Activated gamma-delta T cell (primary cell): ENCODE data around the gene BTBD10.
A peak's percentile ranks its signal among the peaks of the same experiment; 100 is the strongest.

Experiments used
- DNase-seq: peaks from one replicate; lab custom pipeline; 2025; lab: John Stamatoyannopoulos, UW
- total RNA-seq, 2 donors: gene quantifications; one replicate each; lab custom pipeline; 2026; lab: John Stamatoyannopoulos, UW

The BTBD10 gene
- 39.1 to 40.1 reads per million in 2 donors for total RNA-seq

GRCh38 chr11:13462901-13463778 lies at the start of gene BTBD10:
Gene BTBD10 (minus strand): TSS chr11:13463222. CDS start chr11:13445124, 18,098 bp downstream.
- peak; percentile 87 for DNase-seq

GRCh38 chr11:13503393-13503792 lies 40.4 kb upstream of the BTBD10 start:
- no peak for DNase-seq

- DNase-seq = no peak
Measured at GRCh38 chr11:13502492-13502891, 39.5 kb upstream of the BTBD10 start.

GRCh38 chr11:13495929-13496328 lies 32.9 kb upstream of the BTBD10 start, which contains the start of gene PTH:
Gene PTH (minus strand): TSS chr11:13495997. CDS start chr11:13492855, 3,142 bp downstream.
- no peak for DNase-seq

- DNase-seq = no peak
Measured at GRCh38 chr11:13494051-13494450, 31.0 kb upstream of the BTBD10 start.

- DNase-seq = no peak
Measured at GRCh38 chr11:13487661-13488030, 24.6 kb upstream of the BTBD10 start.

- peak; percentile 42 for DNase-seq
Measured at GRCh38 chr11:13486926-13487660, 24.1 kb upstream of the BTBD10 start.

- DNase-seq = no peak
Measured at GRCh38 chr11:13480198-13480597, 17.2 kb upstream of the BTBD10 start.

GRCh38 chr11:13479688-13480087 lies 16.7 kb upstream of the BTBD10 start:
- no peak for DNase-seq

GRCh38 chr11:13475091-13475490 lies 12.1 kb upstream of the BTBD10 start:
- DNase-seq = no peak

- DNase-seq = no peak
Measured at GRCh38 chr11:13473013-13473722, 10.1 kb upstream of the BTBD10 start.

- DNase-seq = no peak
Measured at GRCh38 chr11:13468750-13469149, 5.7 kb upstream of the BTBD10 start.

- no peak for DNase-seq
Measured at GRCh38 chr11:13465909-13466371, 2.9 kb upstream of the BTBD10 start.

- DNase-seq = no peak
Measured at GRCh38 chr11:13463779-13464290, 813 bp upstream of the BTBD10 start.

- peak; percentile 39 for DNase-seq
Measured at GRCh38 chr11:13462311-13462900, 616 bp downstream of the BTBD10 start.

GRCh38 chr11:13461291-13461690 lies 1.7 kb downstream of the BTBD10 start:
- no peak for DNase-seq

- no peak for DNase-seq
Measured at GRCh38 chr11:13450832-13451397, 12.1 kb downstream of the BTBD10 start.

- DNase-seq = no peak
Measured at GRCh38 chr11:13449522-13449921, 13.5 kb downstream of the BTBD10 start.

GRCh38 chr11:13448876-13449275 lies 14.1 kb downstream of the BTBD10 start:
- no peak for DNase-seq

- DNase-seq = no peak
Measured at GRCh38 chr11:13446444-13446843, 16.6 kb downstream of the BTBD10 start.

- DNase-seq = no peak
Measured at GRCh38 chr11:13445588-13445987, 17.4 kb downstream of the BTBD10 start.
